Activated naive CD4-positive, alpha-beta T cell treated with anti-CD3 and anti-CD28 coated beads, Interleukin-2, amount 10 ng/mL, durations not matched to agents 7 days and 5 days (primary cell): ENCODE measurements around the gene SH3RF3.
"Not testable (repeated sequence)": the region's sequence is repeated elsewhere in the genome, so short reads cannot be mapped to it uniquely, and the experiment has no call there.

ENCODE experiments used
- CTCF ChIA-PET: fragments of 350-600 bp; sonication (Branson Sonifier 250); formaldehyde crosslinking; loops from one replicate; lab custom pipeline; 2021; ENCODE audit warnings: antibody characterized with exemption; lab: Charles Lee
- DNase-seq: peaks from one replicate; pipeline ENCODE4 v3.0.0-alpha.2; 2020
- H3K27ac Mint-ChIP-seq: one replicate; pipeline ENCODE4 v1.8.0; 2021; ENCODE audit warnings: mild to moderate bottlenecking, moderate library complexity, mixed read lengths
- H3K27me3 Mint-ChIP-seq: one replicate; pipeline ENCODE4 v1.8.0; 2021; ENCODE audit warnings: mild to moderate bottlenecking, mixed read lengths
- H3K36me3 Mint-ChIP-seq: one replicate; pipeline ENCODE4 v1.8.0; 2021; ENCODE audit warnings: mixed read lengths
- H3K4me1 Mint-ChIP-seq: one replicate; pipeline ENCODE4 v1.8.0; 2021; ENCODE audit warnings: mixed read lengths
- H3K4me3 Mint-ChIP-seq: one replicate; pipeline ENCODE4 v1.8.0; 2021; ENCODE audit warnings: mild to moderate bottlenecking, moderate library complexity, mixed read lengths
- H3K9me3 Mint-ChIP-seq: one replicate; pipeline ENCODE4 v1.8.0; 2021; ENCODE audit warnings: mixed read lengths

Gene SH3RF3

GRCh38 chr2:109148117-109148746 is 19.2 kb downstream of the SH3RF3 start:
- Mint-ChIP-seq H3K27ac (no peak overlapping the region), H3K4me1 (peaks cover 38% of the 10 kb centered on the region), H3K36me3 (no peaks in the 10 kb centered on the region), H3K9me3 (no peaks in the 10 kb centered on the region), H3K4me3 (no peak overlapping the region), H3K27me3 (peaks cover 56% of the 10 kb centered on the region)
- CTCF ChIA-PET: interaction anchor here (0.6 kb wide), 1 partner anchor 9 kb away, joined by 3 read pairs; no protein-coding TSS in a partner anchor
- DNase-seq: no peak

- Mint-ChIP-seq H3K4me3 (no peak overlapping the region), H3K27me3 (peaks cover 64% of the 10 kb centered on the region), H3K9me3 (no peaks in the 10 kb centered on the region), H3K27ac (no peak overlapping the region), H3K4me1 (peaks cover 30% of the 10 kb centered on the region), H3K36me3 (no peaks in the 10 kb centered on the region)
- no peak for DNase-seq
- CTCF ChIA-PET: interaction anchor here (0.6 kb wide), 1 partner anchor 8 kb away, joined by 3 read pairs; no protein-coding TSS in a partner anchor
Measured at GRCh38 chr2:109148991-109149645, 20.1 kb downstream of the SH3RF3 start.

- CTCF ChIA-PET: no interaction called here
- Mint-ChIP-seq H3K9me3 (no peaks in the 10 kb centered on the region), H3K4me1 (peaks cover 16% of the 10 kb centered on the region), H3K27ac (no peak overlapping the region), H3K36me3 (no peaks in the 10 kb centered on the region), H3K4me3 (no peak overlapping the region), H3K27me3 (peaks cover 65% of the 10 kb centered on the region)
- no peak for DNase-seq
Measured at GRCh38 chr2:109150559-109150958, 21.6 kb downstream of the SH3RF3 start.

- Mint-ChIP-seq H3K4me3 (no peak overlapping the region), H3K36me3 (no peaks in the 10 kb centered on the region), H3K4me1 (peaks cover 13% of the 10 kb centered on the region), H3K27me3 (peaks cover 65% of the 10 kb centered on the region), H3K9me3 (no peaks in the 10 kb centered on the region), H3K27ac (no peak overlapping the region)
- CTCF ChIA-PET: no interaction called here
- no peak for DNase-seq
Measured at GRCh38 chr2:109151519-109151918, 22.5 kb downstream of the SH3RF3 start.

GRCh38 chr2:109153005-109153784 is 24.2 kb downstream of the SH3RF3 start:
- peaks cover 13% of the 10 kb centered on the region for H3K4me1 Mint-ChIP-seq

GRCh38 chr2:109153807-109154206 is 24.8 kb downstream of the SH3RF3 start:
- CTCF ChIA-PET: no interaction called here
- no peaks in the 10 kb centered on the region for H3K9me3 Mint-ChIP-seq

More at GRCh38 chr2:109153005-109153784, 24.2 kb downstream of the SH3RF3 start:
- Mint-ChIP-seq H3K4me3 (no peak overlapping the region), H3K27me3 (peaks cover 59% of the 10 kb centered on the region), H3K9me3 (no peaks in the 10 kb centered on the region), H3K27ac (no peak overlapping the region), H3K36me3 (no peaks in the 10 kb centered on the region)
- CTCF ChIA-PET: no interaction called here
- no peak for DNase-seq

GRCh38 chr2:109154226-109154625 is 25.2 kb downstream of the SH3RF3 start:
- H3K9me3 Mint-ChIP-seq: no peaks in the 10 kb centered on the region
- H3K4me3 Mint-ChIP-seq: no peak overlapping the region
- H3K27ac Mint-ChIP-seq: no peak overlapping the region
- DNase-seq: no peak
- H3K36me3 Mint-ChIP-seq: no peaks in the 10 kb centered on the region
- peaks cover 62% of the 10 kb centered on the region for H3K27me3 Mint-ChIP-seq
- CTCF ChIA-PET: no interaction called here
- H3K4me1 Mint-ChIP-seq: peaks cover 13% of the 10 kb centered on the region

More at GRCh38 chr2:109153807-109154206, 24.8 kb downstream of the SH3RF3 start:
- Mint-ChIP-seq H3K36me3 (no peaks in the 10 kb centered on the region), H3K4me1 (peaks cover 13% of the 10 kb centered on the region), H3K27ac (no peak overlapping the region), H3K4me3 (no peak overlapping the region), H3K27me3 (peaks cover 62% of the 10 kb centered on the region)
- DNase-seq: no peak

- Mint-ChIP-seq H3K27ac (no peak overlapping the region), H3K9me3 (no peaks in the 10 kb centered on the region), H3K4me1 (peaks cover 3% of the 10 kb centered on the region), H3K36me3 (no peaks in the 10 kb centered on the region), H3K4me3 (no peak overlapping the region), H3K27me3 (peaks cover 60% of the 10 kb centered on the region)
- no peak for DNase-seq
- CTCF ChIA-PET: no interaction called here
Measured at GRCh38 chr2:109155553-109156451, 26.8 kb downstream of the SH3RF3 start.

GRCh38 chr2:109157563-109158105 is 28.6 kb downstream of the SH3RF3 start:
- DNase-seq: no peak
- Mint-ChIP-seq H3K27me3 (peaks cover 61% of the 10 kb centered on the region), H3K9me3 (no peaks in the 10 kb centered on the region), H3K4me3 (no peak overlapping the region), H3K4me1 (no peaks in the 10 kb centered on the region), H3K36me3 (no peaks in the 10 kb centered on the region), H3K27ac (no peak overlapping the region)
- CTCF ChIA-PET: no interaction called here

- H3K4me3 Mint-ChIP-seq: no peak overlapping the region
- H3K36me3 Mint-ChIP-seq: no peaks in the 10 kb centered on the region
- H3K27me3 Mint-ChIP-seq: peaks cover 56% of the 10 kb centered on the region
- CTCF ChIA-PET: no interaction called here
- DNase-seq: no peak
- no peak overlapping the region for H3K27ac Mint-ChIP-seq
- H3K4me1 Mint-ChIP-seq: no peaks in the 10 kb centered on the region
- H3K9me3 Mint-ChIP-seq: no peaks in the 10 kb centered on the region
Measured at GRCh38 chr2:109158237-109158636, 29.2 kb downstream of the SH3RF3 start.

GRCh38 chr2:109159096-109159495 is 30.1 kb downstream of the SH3RF3 start:
- DNase-seq: no peak
- Mint-ChIP-seq H3K9me3 (no peaks in the 10 kb centered on the region), H3K4me3 (no peak overlapping the region), H3K4me1 (peaks cover 3% of the 10 kb centered on the region), H3K27ac (no peak overlapping the region), H3K27me3 (peaks cover 49% of the 10 kb centered on the region), H3K36me3 (no peaks in the 10 kb centered on the region)
- CTCF ChIA-PET: no interaction called here

GRCh38 chr2:109160714-109161440 is 31.9 kb downstream of the SH3RF3 start:
- Mint-ChIP-seq H3K4me1 (peaks cover 7% of the 10 kb centered on the region), H3K36me3 (no peaks in the 10 kb centered on the region), H3K27ac (no peak overlapping the region), H3K9me3 (no peaks in the 10 kb centered on the region), H3K4me3 (no peak overlapping the region), H3K27me3 (peaks cover 47% of the 10 kb centered on the region)
- no peak for DNase-seq
- CTCF ChIA-PET: no interaction called here

- H3K4me1 Mint-ChIP-seq, DNase-seq, H3K36me3 Mint-ChIP-seq, CTCF ChIA-PET, H3K9me3 Mint-ChIP-seq, H3K27ac Mint-ChIP-seq, H3K4me3 Mint-ChIP-seq: not testable (repeated sequence)
- H3K27me3 Mint-ChIP-seq: peaks cover 45% of the 10 kb centered on the region
Measured at GRCh38 chr2:109162367-109162766, 33.4 kb downstream of the SH3RF3 start.
